ENCODE measurements around the gene NAALADL2.

The NAALADL2 gene

DNA sequence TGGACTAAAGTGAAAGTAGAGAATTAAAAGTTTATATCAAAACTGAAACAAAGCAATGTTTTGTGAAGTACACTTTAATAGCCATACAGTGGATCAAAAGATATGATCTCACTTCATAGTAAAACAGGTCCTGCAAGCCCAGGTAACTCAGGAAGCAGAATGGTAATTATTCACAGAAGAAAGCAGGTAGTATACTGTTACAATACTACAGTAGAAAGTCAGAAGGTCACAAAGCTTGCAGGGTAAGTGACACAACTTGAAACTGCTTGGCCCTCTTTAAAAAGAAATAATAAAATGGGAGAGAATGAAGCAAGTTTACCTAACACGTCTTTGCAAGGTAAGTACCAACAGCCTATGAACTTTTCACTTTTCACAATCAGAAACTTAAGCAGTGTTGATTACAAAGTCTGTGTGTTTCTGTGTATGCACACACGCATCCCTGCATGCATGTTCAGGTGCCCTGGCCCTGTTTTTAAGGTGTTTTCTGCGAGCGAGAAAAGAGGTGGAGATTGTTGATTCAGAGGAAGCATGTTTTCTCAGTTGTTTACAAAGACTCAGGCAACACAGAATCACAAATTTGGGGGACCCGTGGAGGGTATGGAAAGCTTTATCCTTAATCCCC is at the start of gene NAALADL2:
Gene NAALADL2 (plus strand): TSS at position 221 of the 622 bp plus-strand sequence.
- DNase-seq = peak; percentile 61

DNA sequence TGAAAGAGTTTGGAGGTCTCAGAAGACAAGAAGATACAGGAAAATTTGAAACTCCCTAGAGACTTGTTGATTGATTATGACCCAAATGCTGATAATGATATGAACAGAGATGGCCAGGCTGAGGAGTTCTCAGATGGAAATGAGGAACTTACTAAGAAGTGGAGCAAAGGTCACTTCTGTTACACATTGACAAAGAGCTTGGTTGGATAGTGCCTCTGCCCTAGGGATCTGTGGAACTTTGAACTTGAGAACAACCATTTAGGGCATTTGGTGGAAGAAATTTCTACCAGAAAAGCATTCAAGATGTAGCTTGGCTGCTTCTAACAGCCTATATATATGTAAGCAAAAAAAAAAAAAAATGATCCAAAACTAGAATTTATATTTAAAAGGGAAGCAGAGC is 48.9 kb upstream of the NAALADL2 start:
- DNase-seq = no peak

DNA sequence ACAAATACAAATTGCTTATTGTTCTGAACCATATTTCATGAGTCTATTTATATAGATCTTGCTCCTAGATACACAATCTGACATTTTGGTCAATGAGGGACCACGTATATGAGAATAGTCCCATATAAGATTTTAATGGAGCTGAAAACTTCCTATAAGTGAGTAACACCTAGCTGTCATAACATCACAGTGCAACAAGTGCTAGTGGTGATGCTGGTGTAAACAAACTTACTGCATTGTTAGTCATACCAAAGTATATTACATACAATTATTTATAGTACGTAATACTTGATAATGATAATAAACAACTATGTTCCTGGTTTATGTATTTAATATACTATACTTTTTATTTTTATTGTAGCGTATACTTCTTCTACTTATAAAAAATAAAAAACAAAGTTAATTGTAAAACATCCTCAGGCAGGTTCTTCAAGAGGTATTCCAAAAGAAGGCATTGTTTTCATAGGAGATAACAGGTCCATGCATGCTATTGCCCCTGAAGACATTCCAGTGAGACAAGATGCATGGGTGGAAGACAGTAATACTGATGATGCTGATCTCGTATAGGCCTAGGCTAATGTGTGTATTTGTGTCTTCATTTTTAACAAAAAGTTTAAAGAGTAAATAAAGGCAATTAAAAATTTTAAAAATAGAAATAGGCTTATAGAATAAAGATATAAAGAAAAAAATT is 46.8 kb upstream of the NAALADL2 start:
- no peak for DNase-seq

DNA sequence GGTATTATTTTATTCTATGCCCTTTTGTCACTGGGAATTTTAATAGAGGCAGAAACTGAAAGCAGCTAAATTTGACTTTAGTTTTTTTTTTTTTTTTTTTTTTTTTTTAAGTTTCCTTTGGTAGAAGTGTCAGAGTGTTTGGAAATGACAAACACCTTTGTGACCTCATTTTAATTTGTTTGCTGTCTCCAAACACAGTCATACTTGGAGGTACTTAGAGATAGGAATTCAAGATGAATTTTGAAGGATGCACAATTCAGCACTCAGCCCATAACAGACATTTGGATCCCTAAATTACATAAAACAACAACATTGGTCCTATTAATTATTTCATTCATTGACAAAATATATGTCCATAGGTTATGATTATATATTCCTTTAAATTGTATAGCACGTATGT is 43.4 kb upstream of the NAALADL2 start:
- no peak for DNase-seq

DNA sequence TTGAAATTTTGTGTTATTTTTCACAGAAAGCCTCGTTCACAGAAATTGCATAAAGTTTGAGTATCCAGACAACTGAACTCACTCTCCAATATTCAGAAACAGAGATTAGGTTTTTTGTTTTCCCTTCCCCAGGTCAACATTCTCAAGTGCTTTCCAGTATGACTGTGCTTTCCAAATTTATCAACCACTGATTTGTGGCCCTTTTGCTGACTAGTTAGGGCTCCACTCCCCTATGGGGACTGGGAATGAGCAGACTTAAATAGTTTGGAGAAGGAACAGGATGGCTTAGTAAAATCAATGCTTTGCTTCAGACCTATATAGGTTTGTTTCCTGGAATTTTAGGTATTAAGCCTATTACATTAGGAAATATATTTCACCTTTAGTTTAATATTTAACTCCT is 38.2 kb upstream of the NAALADL2 start:
- DNase-seq = no peak

DNA sequence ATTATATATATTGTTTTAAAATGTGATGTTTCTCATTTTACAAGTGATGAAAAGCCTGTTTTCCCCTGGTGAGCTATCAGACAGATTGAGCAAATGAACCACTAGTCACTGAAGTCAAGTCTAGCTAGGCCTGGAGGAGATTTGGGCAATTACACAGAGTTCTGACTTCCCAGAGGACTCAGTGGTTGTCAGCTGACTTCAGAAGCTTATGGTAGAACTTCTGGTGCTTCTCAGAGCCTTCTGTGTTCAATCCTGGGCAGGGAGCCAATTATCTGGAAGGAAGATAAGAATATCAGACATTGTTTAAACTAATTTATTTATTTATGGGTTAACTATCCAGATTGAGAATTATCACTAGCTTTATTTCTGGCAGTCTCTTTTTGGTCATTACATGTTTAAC is 37.7 kb upstream of the NAALADL2 start:
- DNase-seq = no peak

DNA sequence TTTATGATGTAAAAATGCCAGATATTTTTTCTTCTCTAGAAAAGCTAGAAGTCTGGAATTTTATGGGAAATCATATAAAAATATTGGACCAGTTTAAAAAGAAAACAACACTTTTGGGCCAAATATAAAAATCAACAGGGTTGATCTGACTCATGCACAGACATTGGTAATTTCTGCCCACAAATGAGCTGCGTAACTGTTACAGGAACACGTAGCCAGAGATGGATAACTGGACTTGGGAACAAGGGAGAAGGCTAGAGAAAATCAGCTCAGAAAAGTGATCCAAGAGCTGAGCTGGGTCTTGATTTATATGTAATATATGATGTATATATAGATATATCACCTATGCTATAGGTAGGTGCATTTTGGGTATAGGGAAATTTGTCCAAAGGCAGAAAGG is 36.8 kb upstream of the NAALADL2 start:
- DNase-seq = no peak

DNA sequence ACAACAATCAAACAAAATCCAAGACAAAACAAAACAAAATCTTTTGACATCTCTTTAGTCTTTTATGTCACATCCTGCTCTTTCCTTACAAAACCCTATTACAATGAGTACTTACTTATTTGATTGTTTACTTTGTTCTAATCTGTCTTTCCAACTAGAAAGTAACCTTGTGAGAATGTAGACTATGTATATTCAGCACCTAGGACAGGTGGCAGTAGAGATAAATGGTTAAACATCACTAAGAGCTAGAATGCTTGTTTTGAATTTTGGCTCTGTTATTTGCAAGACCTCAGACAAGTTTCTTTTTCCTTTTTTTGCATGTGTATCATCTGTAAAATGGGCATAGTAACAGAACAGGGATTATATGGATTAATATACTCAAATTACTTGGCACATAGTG is 33.1 kb upstream of the NAALADL2 start:
- no peak for DNase-seq

DNA sequence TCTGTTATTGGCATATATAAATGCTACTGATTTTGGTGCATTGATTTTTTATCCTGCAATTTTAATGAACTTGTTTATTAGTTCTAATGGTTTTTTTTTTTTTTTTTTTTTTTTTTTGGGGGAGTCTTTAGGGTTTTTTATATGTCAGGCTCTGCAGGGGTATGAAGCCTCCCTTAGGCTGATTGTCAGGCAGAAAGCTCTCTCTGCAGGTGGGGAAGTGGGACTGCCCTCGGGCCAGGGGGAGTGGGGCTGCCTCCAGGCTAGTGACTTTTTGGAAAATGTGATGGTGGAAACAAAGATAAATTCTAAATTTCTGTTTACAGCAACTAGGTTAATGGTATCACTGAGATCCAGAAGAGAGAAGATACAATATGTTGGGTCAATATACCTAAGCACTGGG is 14.4 kb upstream of the NAALADL2 start:
- DNase-seq = no peak

DNA sequence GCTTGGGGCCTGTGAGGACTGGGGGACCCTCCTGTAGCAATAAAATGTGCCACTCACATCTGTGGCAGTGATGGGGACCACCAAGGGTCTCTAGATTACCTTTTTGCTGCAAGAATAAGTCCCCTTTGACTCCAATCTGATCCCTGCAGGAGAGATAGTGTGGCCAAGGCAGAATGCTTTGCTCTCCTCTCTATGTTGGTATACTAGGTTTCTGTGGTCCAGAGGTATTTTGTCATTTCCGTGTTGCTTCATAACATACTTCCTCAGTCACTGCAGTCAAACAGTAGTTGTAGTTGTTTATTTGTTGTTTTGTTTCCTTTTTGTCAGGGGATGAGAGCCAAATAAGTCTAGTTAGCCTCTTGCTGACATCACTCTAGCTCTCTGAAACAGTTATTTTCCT is 13.1 kb upstream of the NAALADL2 start:
- DNase-seq = no peak

DNA sequence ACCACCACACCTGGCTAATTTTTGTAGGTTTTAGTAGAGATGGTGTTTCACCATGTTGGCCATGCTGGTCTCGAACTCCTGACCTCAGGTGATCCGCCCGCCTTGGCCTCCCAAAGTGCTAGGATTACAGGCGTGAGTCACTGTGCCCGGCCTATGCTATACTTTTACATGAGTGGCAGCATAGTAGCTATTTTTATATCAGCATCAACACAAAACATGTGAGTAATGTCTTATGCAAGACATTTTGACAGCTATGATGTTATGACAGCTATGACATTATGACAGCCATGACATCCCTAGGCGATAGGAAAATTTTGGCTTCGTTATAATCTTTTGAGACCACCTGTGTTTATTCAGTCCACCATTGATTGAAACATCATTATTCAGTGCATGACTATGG is 4.1 kb upstream of the NAALADL2 start:
- no peak for DNase-seq

DNA sequence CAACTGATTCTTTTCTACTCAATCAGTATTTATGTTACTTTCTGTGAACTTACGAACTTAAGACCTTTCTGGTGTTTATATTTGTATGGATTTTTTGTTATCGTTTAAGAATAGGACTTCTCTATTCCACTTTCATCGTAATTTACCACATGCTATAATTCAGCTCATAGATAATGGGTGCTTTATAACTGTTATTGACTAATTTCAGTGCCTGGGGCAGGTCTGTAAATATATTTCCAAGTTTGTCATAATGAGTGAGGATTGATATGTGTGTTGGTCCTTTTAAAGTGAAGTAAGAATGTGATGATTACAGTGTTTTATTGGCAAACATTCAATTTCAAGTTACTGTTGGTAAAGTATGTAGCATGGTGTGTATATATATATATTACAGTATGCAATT is 1.8 kb upstream of the NAALADL2 start:
- no peak for DNase-seq

DNA sequence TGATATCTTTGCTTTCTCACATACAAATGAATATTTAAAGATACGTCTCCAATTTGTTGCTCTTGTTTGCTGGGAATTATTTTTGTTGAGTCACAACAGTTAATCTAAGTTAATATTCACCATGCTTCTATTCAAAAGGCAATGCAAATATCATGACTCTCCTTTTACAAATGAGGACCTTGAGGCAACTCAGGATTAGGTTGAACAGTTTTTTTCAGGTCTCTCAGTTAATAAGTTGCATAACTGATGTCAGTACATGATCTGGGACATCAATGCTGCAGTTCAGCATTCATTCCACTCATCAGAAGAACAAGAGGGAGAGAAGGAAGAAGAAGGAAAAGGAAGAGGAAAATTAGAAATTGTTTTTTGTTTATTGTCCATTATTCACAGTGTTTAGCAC is 781 bp upstream of the NAALADL2 start:
- no peak for DNase-seq

DNA sequence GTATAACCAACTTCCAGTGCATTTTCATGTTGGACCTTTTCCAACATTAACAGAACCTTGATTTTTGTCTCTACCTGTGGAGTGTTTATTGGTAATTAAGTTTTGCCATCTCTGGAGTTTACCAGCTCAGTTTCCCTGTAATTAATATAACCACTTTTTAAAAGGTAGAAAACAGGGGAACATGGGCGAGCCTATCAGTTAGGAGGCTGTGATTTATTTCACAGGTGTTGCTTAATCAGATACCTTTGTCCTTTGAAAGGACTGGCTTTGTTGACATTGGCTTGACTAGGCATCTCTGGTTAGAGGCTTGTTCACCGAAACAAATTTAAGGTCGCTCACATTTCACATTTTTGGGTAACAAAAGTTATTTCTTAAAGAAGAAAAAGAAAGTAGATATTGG is 622 bp downstream of the NAALADL2 start:
- peak; percentile 77 for DNase-seq

DNA sequence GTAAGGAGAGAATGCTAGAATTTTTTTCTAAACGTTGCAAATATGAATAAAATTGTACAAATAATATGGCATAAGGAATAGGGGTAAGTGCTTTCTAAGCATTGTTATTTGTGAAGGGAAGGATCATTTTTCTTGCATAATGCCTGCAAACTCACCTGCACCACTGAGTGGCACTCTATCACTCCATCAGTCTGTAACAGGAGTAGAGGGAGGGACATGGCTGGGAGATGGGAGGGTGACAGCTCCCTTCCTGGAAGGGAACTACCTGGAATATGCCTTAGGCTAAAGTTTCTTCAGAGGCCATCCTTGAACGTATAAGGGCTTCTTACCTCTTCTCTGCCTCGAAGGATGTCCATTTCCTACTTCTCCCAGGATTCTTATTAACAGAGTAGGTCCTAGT is 3.0 kb downstream of the NAALADL2 start:
- peak; percentile 56 for DNase-seq

DNA sequence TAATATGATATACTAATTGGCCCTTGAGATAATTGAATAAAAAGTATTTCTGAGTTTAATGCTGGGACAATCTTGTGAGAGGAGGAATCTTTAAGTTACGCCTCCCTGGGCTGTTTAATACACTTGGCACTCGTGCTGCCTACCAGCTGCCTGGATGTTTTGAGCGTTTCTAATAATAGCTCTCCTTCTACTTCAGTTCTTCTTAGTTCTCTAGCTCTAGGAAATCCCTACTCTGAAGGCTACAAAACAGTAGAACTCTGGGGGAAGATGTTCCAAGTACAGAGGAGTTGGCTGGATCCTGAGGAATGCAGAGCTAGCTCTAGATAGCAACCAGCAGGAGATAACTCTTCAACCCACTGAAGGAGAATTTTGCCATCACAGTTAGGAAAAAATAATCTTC is 3.5 kb downstream of the NAALADL2 start:
- no peak for DNase-seq

DNA sequence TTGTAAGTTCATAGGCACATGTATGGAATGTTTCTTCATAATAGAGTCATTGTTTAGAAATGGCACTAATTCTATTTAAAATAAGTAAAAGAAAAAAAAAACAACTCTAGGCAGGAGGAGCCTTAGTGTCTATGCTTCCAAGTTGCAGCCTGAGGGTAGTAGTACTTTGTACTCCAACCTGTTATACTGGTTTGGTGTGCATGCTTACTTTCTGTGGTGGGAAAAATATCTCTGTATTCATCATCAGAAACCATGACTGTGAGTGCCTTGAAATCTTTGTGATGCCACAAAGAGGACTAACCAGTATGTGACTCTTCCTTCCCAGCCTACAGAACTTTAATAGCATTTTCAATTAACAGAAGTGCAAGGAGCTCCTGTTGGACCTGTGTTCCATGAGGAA is 4.4 kb downstream of the NAALADL2 start:
- DNase-seq = no peak

DNA sequence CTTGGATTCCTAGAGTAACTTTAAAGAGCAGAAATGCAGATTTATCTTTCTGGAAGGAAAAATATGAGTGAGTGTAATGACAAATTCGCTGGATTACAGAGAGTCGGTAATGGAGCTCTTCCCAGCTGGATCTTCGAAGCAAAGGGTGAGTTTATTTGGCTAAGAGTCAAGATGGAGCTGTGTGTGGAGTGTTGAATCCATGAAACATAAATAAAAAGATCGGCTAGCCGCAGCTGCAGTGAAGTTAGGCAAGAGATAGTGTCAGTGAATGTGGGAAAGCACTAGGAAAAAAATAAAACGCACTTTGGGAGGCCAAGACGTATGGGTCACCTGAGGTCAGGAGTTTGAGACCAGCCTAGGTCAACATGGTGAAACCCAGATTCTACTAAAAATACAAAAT is 10.3 kb downstream of the NAALADL2 start:
- DNase-seq = no peak

DNA sequence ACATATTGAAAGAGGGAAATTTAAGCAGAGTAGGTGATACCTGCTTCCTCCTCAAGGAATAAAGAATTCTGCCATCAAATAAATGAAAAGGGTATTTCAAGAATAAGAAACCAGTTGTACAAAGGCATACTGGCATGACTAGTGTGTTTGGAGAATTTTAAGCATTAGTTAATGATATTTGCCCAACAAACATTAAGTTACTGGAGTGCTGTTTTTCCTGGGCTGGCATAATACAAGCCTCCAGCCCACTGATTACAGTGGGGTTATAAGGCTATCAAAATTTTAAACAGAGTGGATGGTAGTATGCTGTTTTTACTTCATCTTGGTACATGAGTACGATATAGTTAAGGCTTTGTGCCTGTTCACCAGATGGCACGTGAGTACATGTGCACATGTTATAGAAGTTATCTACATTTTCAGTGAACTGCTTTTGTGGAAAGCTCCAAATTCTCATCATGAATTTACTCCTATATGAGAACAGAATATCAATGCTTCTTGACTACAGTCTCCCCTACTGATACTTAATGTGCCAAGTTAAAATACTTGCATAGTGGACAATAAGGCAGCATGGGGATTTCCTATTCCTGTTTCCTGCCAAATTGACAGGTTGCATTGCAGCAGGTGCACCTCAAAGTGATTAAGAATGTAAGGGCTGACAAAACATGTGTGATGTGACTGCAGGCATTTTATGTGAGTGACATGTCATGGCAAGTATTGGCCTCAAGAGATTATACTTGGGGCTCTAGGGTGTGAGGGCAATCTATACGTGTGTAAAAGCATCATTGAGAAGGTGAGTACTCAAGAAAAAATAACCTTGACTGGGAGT is 14.9 kb downstream of the NAALADL2 start:
- no peak for DNase-seq

DNA sequence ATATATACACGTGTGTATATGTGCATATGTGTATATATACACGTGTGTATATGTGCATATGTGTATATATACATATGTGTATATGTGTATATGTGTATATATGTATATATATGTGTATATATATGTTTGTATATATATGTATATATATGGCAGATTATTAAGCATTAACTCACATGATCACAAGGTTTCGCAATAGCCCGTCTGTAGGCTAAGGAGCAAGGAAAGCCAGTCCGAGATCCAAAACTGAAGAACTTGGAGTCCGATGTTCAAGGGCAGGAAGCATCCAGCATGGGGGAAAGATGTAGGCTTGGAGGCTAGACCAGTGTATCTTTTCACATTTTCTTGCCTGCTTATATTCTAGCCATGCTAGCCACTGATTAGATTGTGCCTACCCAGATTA is 23.7 kb downstream of the NAALADL2 start:
- no peak for DNase-seq

DNA sequence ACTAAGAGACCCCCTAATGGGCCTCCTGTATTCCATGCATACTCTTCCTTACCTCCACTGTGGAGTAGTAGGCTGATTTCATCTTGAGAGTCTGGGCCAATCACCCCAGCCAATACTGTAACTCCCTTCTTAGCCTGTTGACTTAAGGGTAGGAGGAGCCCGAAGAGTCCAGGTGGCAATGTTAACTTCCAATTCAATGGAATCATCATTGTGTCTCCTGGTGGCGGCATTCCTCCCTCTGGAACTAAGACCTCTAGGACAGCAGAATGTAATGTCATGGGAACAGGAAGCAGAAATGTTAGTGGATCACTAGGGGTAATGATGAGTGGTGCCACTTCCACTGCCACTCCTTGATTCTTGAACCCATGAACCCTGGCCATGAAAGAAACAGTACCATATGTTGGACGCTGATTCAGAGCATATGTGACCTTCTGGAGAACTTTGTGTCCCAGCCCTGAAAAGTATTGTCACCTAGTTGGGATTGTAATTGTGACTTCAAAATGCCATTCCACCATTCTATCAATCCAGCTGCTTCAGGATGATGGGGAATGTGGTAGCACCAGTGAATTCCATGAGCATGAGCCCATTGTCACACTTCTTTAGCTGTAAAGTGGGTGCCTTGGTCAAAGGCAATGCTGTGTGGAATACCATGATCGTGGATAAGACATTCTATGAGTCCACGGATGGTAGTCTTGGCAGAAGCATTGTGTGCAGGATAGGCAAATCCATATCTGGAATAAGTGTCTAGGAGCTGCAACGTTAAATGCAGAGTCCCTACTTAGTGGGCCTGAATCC is 24.9 kb downstream of the NAALADL2 start:
- DNase-seq = no peak

DNA sequence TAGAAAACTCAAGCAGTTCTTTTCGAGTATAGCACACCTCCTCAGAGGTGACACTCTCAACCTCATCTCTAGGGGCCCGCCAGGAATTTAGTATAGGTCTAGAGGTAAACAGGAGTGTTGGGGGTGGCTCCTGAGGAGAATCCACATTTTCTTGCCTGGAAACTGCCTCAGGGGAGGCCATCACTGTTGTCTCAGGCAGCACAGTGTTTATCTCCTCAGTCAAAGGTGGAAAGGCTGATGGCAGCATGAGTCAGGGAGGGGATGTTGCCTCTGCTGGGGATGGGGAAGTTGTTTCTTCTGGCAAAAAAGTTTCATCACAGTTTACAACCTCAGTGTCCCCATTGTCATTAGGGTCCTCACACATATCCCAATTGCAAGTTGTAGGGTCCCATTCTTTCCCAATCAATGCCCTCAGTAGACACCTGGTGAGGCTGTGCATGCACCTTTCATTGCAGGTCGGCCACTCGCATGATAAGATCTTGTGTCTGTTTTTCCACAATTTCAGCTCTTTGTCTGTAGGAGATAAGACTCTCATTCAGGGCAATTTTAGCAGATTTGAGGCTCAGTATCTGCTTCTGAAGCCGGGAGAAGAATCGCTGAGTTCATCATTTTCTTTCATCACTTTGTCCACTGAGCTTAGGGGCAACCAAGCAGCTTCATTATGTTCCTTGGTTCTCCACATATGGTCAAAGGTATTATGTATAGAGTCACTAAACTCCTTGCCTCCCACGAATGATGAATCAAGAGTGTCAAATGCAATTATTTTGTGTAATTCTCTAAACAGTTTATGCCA is 25.8 kb downstream of the NAALADL2 start:
- no peak for DNase-seq
